GM12875 (cell line): ENCODE results near the gene CLSTN2.

Experiments
- H3K4me3 ChIP-seq: one replicate; pipeline ENCODE4 v1.5.1; 2011; ENCODE audit warnings: low read depth, low read length, control low read depth
- CTCF ChIP-seq: IDR thresholded peaks from 2 replicates; pipeline ENCODE4 v1.5.1; 2011; ENCODE audit warnings: low read depth, mild to moderate bottlenecking, control low read depth, inconsistent platforms, low read length, moderate library complexity, borderline replicate concordance; ENCODE audit not compliant: insufficient read depth

The CLSTN2 gene

DNA sequence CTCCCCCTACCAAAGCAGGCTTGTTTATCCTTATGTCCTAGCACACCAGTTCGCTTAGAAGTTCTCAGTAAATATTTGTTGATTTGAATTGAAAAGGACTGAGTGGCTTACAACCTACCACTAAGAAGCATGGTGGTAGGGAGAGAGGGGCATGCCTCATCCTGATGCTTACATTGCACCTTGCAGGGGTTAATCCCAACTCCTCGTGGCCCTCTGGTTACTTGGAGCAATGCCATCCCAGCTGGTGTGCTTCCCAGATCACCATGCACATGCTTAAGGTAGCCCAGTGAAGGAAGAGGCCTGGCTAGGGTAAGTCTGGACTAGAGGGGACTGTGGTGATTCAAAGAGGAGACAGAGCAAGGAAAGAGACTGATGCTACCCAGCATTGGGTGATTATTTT, 253.3 kb downstream of the CLSTN2 start:
- H3K4me3 ChIP-seq, result no peak overlapping the region
- no peak for TF ChIP-seq CTCF

DNA sequence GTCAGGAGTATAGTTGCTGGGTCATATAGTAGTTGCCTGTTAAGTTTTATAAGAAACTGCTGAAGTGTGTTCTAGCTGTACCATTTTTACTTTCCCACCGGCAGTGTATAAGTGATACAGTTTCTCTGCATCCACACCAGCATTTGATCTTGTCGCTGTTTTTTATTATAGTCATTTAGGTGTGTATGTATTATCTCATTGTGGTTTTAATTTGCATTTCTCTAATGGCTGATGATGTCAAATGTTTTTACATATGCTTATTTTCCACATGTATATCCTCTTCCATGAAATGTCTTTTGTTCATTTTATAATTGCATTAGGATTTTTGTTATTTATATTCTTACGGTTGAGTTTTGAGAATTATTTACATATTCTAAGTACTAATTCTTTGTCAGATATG, 254.3 kb downstream of the CLSTN2 start:
- H3K4me3 ChIP-seq, result no peak overlapping the region
- TF ChIP-seq CTCF, result no peak

GRCh38 chr3:140189976-140190375, 255.0 kb downstream of the CLSTN2 start:
- no peak for TF ChIP-seq CTCF
- H3K4me3 ChIP-seq, result no peak overlapping the region

- no peak for TF ChIP-seq CTCF
- H3K4me3 ChIP-seq, result no peak overlapping the region
These were observed 262.0 kb downstream of the CLSTN2 start for GRCh38 chr3:140196970-140197369.

- TF ChIP-seq CTCF, result no peak
- no peak overlapping the region for H3K4me3 ChIP-seq
These were observed 263.3 kb downstream of the CLSTN2 start for GRCh38 chr3:140198242-140198641.

- no peak overlapping the region for H3K4me3 ChIP-seq
- no peak for TF ChIP-seq CTCF
These were observed 264.0 kb downstream of the CLSTN2 start for GRCh38 chr3:140199008-140199407.

DNA sequence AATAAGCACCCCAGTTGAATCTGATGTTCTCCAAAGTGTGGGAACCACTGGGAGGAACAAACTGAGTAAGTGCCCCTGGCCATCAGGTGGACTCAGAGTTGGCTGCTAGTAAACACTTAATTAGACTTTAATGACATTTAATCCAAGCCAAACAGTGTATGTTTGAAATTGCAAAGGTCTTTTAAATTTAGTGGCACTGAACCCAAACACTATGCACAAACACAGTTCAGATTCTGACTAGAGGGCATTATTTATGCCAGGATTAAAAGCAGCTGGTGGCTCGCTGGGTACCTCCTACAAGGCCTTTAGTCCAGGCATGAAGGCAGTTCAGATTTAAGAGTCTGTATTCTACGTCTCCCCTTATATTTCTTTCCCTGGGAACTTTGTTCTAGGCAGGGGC, 264.8 kb downstream of the CLSTN2 start:
- no peak overlapping the region for H3K4me3 ChIP-seq

More for the DNA sequence above, 264.8 kb downstream of the CLSTN2 start:
- no peak for TF ChIP-seq CTCF
